HL-60 (cell line): ENCODE results near the gene NOS3.

Source experiments
- CTCF ChIP-seq: IDR thresholded peaks from one replicate; pipeline ENCODE4 v1.5.1; 2011; ENCODE audit warnings: low read length, control low read depth, inconsistent platforms; ENCODE audit not compliant: insufficient read depth
- GABPA ChIP-seq: IDR thresholded peaks from 2 replicates; pipeline ENCODE4 v1.6.1; 2012; ENCODE audit warnings: low read depth
- SPI1 ChIP-seq: IDR thresholded peaks from 2 replicates; pipeline ENCODE4 v1.6.1; 2012; ENCODE audit warnings: low read depth, mild to moderate bottlenecking, borderline replicate concordance

- no peak for TF ChIP-seq SPI1
- TF ChIP-seq CTCF: no peak
- TF ChIP-seq GABPA: no peak
Observed at GRCh38 chr7:151007469-151007898, 16.7 kb downstream of the NOS3 start.
